Psoas muscle (tissue), 8 donors: ENCODE results near the gene PDZD4. TPM values are rescaled to one million over a fixed set of nuclear protein-coding genes. Genes with fewer than 3 reads are reported as not detected.

Experiments
- ATAC-seq, 4 donors: fragments of 200-7000 bp; cut with Tn5 transposase; one replicate each; pipeline ENCODE4 v1.9.1; 2020; ENCODE audit warnings: moderate library complexity in 3 of 4, mild to moderate bottlenecking in 2 of 4
- DNase-seq, 2 donors: peaks; one replicate each; pipeline ENCODE4 v3.0.0-alpha.2; 2020
- H3K27ac ChIP-seq: fragments of 200-600 bp; one replicate; pipeline ENCODE4 v1.8.0; 2022
- H3K27me3 ChIP-seq, 3 donors: fragments of 200-600 bp in 1 of 3; one replicate each; pipeline versions ENCODE4 v1.6.1 to v1.8.0; 2013 to 2022; ENCODE audit warnings: low read length in 2 of 3, mild to moderate bottlenecking in 2 of 3, moderate library complexity in 1 of 3; ENCODE audit not compliant: insufficient read depth in 3 of 3
- H3K36me3 ChIP-seq, 2 donors: fragments of 200-600 bp in 1 of 2; one replicate each; pipeline versions ENCODE4 v1.6.1 to v1.8.0; 2013 to 2022; ENCODE audit warnings: low read depth in 1 of 2, mild to moderate bottlenecking in 1 of 2, moderate library complexity in 1 of 2; ENCODE audit not compliant: insufficient read depth in 1 of 2
- H3K4me1 ChIP-seq: fragments of 200-600 bp; one replicate; pipeline ENCODE4 v1.8.0; 2022
- H3K4me3 ChIP-seq: fragments of 200-600 bp; one replicate; pipeline ENCODE4 v1.8.0; 2022; ENCODE audit warnings: mild to moderate bottlenecking
- H3K9me3 ChIP-seq: fragments of 200-600 bp; one replicate; pipeline ENCODE4 v1.8.0; 2022
- CTCF ChIP-seq: fragments of 200-600 bp; IDR thresholded peaks from one replicate; pipeline ENCODE4 v1.8.0; 2022; ENCODE audit warnings: antibody characterized with exemption
- WGBS, 3 donors: extraction: QIAGEN DNeasy Blood & Tissue Kit; methylation state at CpG; one replicate each; pipeline versions ENCODE4 v1.1.6 to v1.1.7; 2013; 5-methylcytosine and 5-hydroxymethylcytosine counted together
- intact Hi-C, 2 donors: fragments of 100-400 bp; cut with DNase I; formaldehyde crosslinking; loops; one replicate each; pipeline versions ENCODE4 v1.11.0 to v1.14.2; 2022
- polyA plus RNA-seq, 3 donors: library from polyadenylated mRNA; stranded (reverse); fragments of 200-250 nt; gene quantifications; one replicate each; pipeline ENCODE4 v1.2.3, GENCODE V29; 2013
- total RNA-seq, 4 donors: library from RNA; stranded (reverse); fragmentation: NEBNext Ultra II Directional in 2 of 4; extraction: Animal tissue kit (Norgen Biotek cat#: 25700) in 2 of 4; gene quantifications; one replicate each; pipeline versions ENCODE4 v1.2.1 to v1.2.4, GENCODE V29; 2021 to 2023
- donor health status: healthy with polysubstance abuse.
- donor health status: DM: no; HTN: no; CAD: no; lungs with moderate emphysema.
- donor health status: Bipolar disorder and iron deficiency.
- donor health status: healthy.
- donor health status: DM: yes; HTN: yes; CAD: no.
- donor health status: DM: no; HTN: no; CAD: no.
- donor health status: DM: no; HTN: no; CAD: no.
- donor health status: DM: yes; HTN: yes; CAD: no.

Gene PDZD4
- total and polyA plus RNA-seq, 7 donors: 0.50 to 2.1 (median 1.3) TPM

DNA sequence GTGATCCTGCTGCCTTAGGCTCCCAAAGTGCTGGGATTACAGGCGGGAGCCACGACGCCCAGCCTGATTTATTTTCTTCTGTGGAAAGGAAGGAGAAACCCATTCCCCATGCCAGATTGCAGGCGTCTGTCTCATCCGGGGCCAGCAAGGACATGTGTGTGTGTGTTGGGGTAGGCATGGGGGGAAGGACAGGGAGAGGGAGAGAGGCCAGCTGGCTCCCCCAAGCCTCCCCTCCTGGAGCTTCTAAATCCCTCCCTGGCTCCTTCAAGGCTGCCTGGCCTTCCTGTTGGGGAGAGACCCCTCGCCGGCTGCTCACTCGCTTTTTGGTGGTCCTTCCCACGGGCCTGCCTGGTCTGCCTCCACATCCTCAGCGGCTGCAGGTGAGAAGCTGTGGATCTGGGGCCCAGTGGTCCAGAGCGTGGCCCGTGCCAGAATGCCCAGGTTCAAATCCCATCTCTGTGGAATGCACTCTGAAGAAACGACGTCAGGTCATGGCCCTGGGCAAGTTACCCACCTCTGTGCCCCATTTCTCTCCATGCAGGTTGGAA, 67.6 kb downstream of the PDZD4 start:
- Histone ChIP-seq H3K4me3 (no peak overlapping the region), H3K36me3 (no peaks in the 10 kb centered on the region), H3K27me3 (no peaks in the 10 kb centered on the region), H3K27ac (no peak overlapping the region), H3K4me1 (no peaks in the 10 kb centered on the region), H3K9me3 (no peaks in the 10 kb centered on the region)
- ATAC-seq: no peak
- WGBS, 3 donors: 87 to 90% (median 89%) methylated on average over 10 to 14 of the region's 14 CpGs
- no peak for DNase-seq
- no peak for TF ChIP-seq CTCF
- intact Hi-C loops: loop anchor here in 1 of 2 donors (5.0 kb wide), 1 partner anchor 190 kb away; no protein-coding TSS in a partner anchor

DNA sequence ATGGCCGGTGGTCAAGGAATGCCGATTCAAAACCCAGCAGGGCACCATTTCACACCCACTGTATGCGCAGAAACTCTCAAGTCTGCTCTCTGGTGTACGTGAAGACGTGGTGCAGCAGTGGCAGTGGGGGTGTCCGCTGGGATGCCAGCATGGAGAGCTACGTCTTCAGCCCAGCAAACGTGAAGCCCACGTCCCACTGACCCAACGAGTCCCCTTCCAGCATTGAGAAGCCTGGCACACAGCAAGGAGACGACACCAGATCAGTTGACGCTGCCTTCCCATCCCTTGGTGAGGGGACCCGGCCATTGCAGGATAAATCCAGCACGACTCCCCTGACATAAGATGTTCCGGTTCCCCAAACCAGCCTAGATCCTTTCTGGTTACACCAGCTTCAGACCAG, 68.5 kb downstream of the PDZD4 start:
- ATAC-seq: no peak
- Histone ChIP-seq H3K27ac (no peak overlapping the region), H3K27me3 (no peaks in the 10 kb centered on the region), H3K4me1 (no peaks in the 10 kb centered on the region), H3K9me3 (peaks cover under 1% of the 10 kb centered on the region), H3K4me3 (no peak overlapping the region), H3K36me3 (no peaks in the 10 kb centered on the region)
- DNase-seq: no peak
- no peak for TF ChIP-seq CTCF
- intact Hi-C loops: loop anchor here in 1 of 2 donors (5.0 kb wide), 1 partner anchor 190 kb away; no protein-coding TSS in a partner anchor
- WGBS, 3 donors: 69 to 81% (median 79%) methylated on average over 11 to 15 of the region's 15 CpGs

DNA sequence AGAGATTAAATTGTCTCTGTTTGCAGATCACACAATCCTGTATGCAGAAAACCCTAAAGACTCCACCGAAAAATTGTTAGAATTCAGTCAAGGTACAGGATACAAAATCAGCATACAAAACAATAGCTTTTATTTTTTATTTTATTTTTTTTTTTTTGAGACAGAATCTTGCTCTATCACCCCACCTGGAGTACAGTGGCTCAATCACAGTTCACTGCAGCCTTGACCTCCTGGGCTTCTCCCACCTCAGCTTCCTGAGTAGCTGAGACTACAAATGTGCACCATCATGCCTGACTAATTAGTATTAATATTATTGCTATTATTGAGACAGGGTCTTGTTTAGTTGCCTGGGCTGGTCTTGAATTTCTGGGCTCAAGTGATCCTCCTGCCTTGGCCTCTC, 75.2 kb downstream of the PDZD4 start:
- intact Hi-C loops: no loop called here
- no peak for TF ChIP-seq CTCF
- no peak overlapping the region for H3K27ac ChIP-seq
- H3K9me3 ChIP-seq: peaks cover 14% of the 10 kb centered on the region
- ATAC-seq (no peak), DNase-seq (no peak)
- 72 to 89% (median 83%) methylated on average over 1 of the region's 1 CpG for WGBS, 3 donors
- peaks cover 0 to 6% (median 0%) of the 10 kb centered on the region in 3 donors for H3K27me3 ChIP-seq
- H3K36me3 ChIP-seq: no peaks in the 10 kb centered on the region
- H3K4me1 ChIP-seq: no peaks in the 10 kb centered on the region
- no peak overlapping the region for H3K4me3 ChIP-seq

Other genes with a start within 250 kb of the PDZD4 start
- gene CCNQ, start 231.4 kb downstream of the PDZD4 start, total RNA-seq: 10 to 100 TPM; 17.0 to 34.3 (median 20.6) TPM
- gene CCNQ, start 231.4 kb downstream of the PDZD4 start, polyA plus RNA-seq: 10 to 100 TPM; 47.8 to 53.5 (median 48.6) TPM
- gene DUSP9, start 183.3 kb downstream of the PDZD4 start, total RNA-seq: not detected
- not detected for gene DUSP9, start 183.3 kb downstream of the PDZD4 start, polyA plus RNA-seq
- 1 to 10 TPM in 1 of 4 donors, under 1 TPM in 3; 0.79 to 1.9 (median 0.92) TPM for gene PNCK, start 156.7 kb downstream of the PDZD4 start, total RNA-seq
- 1 to 10 TPM in 1 of 3 donors, under 1 TPM in 2; 0.21 to 1.0 (median 0.35) TPM for gene PNCK, start 156.7 kb downstream of the PDZD4 start, polyA plus RNA-seq
- gene SLC6A8, start 142.6 kb downstream of the PDZD4 start, total RNA-seq: 100 to 1,000 TPM in 2 of 4 donors, 10 to 100 TPM in 2; 82.2 to 256 (median 117) TPM
- 100 to 1,000 TPM in 2 of 3 donors, 10 to 100 TPM in 1; 84.9 to 209 (median 104) TPM for gene SLC6A8, start 142.6 kb downstream of the PDZD4 start, polyA plus RNA-seq
- gene BCAP31, start 106.2 kb downstream of the PDZD4 start, total RNA-seq: 10 to 100 TPM; 65.4 to 71.6 (median 66.0) TPM
- gene BCAP31, start 106.2 kb downstream of the PDZD4 start, polyA plus RNA-seq: 10 to 100 TPM; 63.7 to 97.3 (median 72.1) TPM
- 10 to 100 TPM; 16.0 to 27.1 (median 20.9) TPM for gene ABCD1, start 105.7 kb downstream of the PDZD4 start, total RNA-seq
- 10 to 100 TPM; 11.7 to 36.0 (median 15.8) TPM for gene ABCD1, start 105.7 kb downstream of the PDZD4 start, polyA plus RNA-seq
- 1 to 10 TPM in 1 of 4 donors, under 1 TPM in 3; 0.27 to 1.5 (median 0.73) TPM for gene PLXNB3, start 66.3 kb downstream of the PDZD4 start, total RNA-seq
- gene PLXNB3, start 66.3 kb downstream of the PDZD4 start, polyA plus RNA-seq: under 1 TPM; 0.13 to 0.35 (median 0.31) TPM
- 100 to 1,000 TPM in 1 of 4 donors, 10 to 100 TPM in 3; 43.7 to 140 (median 61.4) TPM for gene SRPK3, start 49.5 kb downstream of the PDZD4 start, total RNA-seq
- gene SRPK3, start 49.5 kb downstream of the PDZD4 start, polyA plus RNA-seq: 10 to 100 TPM; 14.5 to 37.4 (median 23.3) TPM
- 10 to 100 TPM; 45.6 to 56.9 (median 51.8) TPM for gene IDH3G, start 36.2 kb downstream of the PDZD4 start, total RNA-seq
- 10 to 100 TPM; 25.0 to 54.2 (median 44.3) TPM for gene IDH3G, start 36.2 kb downstream of the PDZD4 start, polyA plus RNA-seq
- gene SSR4, start 35.9 kb downstream of the PDZD4 start, total RNA-seq: 10 to 100 TPM; 57.2 to 86.6 (median 71.2) TPM
- gene SSR4, start 35.9 kb downstream of the PDZD4 start, polyA plus RNA-seq: 100 to 1,000 TPM in 2 of 3 donors, 10 to 100 TPM in 1; 84.5 to 198 (median 107) TPM
- gene L1CAM, start 55.6 kb upstream of the PDZD4 start, total RNA-seq: 1 to 10 TPM in 2 of 4 donors, under 1 TPM in 2; 0.22 to 1.5 (median 0.90) TPM
- under 1 TPM; 0.36 to 0.46 (median 0.39) TPM for gene L1CAM, start 55.6 kb upstream of the PDZD4 start, polyA plus RNA-seq
- gene AVPR2, start 74.1 kb upstream of the PDZD4 start, total RNA-seq: 1 to 10 TPM; 1.3 to 4.8 (median 2.0) TPM
- 1 to 10 TPM; 1.4 to 3.2 (median 2.5) TPM for gene AVPR2, start 74.1 kb upstream of the PDZD4 start, polyA plus RNA-seq
- gene ARHGAP4, start 95.7 kb upstream of the PDZD4 start, total RNA-seq: 1 to 10 TPM; 5.1 to 8.0 (median 6.4) TPM
- 1 to 10 TPM; 5.8 to 7.6 (median 6.8) TPM for gene ARHGAP4, start 95.7 kb upstream of the PDZD4 start, polyA plus RNA-seq
- gene NAA10, start 104.5 kb upstream of the PDZD4 start, total RNA-seq: 100 to 1,000 TPM; 105 to 166 (median 115) TPM
- 100 to 1,000 TPM; 168 to 203 (median 193) TPM for gene NAA10, start 104.5 kb upstream of the PDZD4 start, polyA plus RNA-seq
- 1 to 10 TPM; 2.9 to 4.4 (median 3.6) TPM for gene RENBP, start 114.1 kb upstream of the PDZD4 start, total RNA-seq
- 1 to 10 TPM in 2 of 3 donors, under 1 TPM in 1; 0.97 to 1.9 (median 1.4) TPM for gene RENBP, start 114.1 kb upstream of the PDZD4 start, polyA plus RNA-seq
- 10 to 100 TPM; 29.8 to 50.1 (median 40.0) TPM for gene HCFC1, start 141.3 kb upstream of the PDZD4 start, total RNA-seq
- gene HCFC1, start 141.3 kb upstream of the PDZD4 start, polyA plus RNA-seq: 10 to 100 TPM; 15.1 to 46.5 (median 25.8) TPM
- 1 to 10 TPM; 3.2 to 7.8 (median 6.8) TPM for gene TMEM187, start 142.2 kb upstream of the PDZD4 start, total RNA-seq
- 1 to 10 TPM; 2.2 to 6.7 (median 5.2) TPM for gene TMEM187, start 142.2 kb upstream of the PDZD4 start, polyA plus RNA-seq
- 100 to 1,000 TPM in 2 of 4 donors, 10 to 100 TPM in 2; 56.1 to 158 (median 101) TPM for gene IRAK1, start 189.4 kb upstream of the PDZD4 start, total RNA-seq
- 100 to 1,000 TPM; 127 to 368 (median 202) TPM for gene IRAK1, start 189.4 kb upstream of the PDZD4 start, polyA plus RNA-seq